ENCODE results near the gene NEURL1.

NEURL1 gene

DNA sequence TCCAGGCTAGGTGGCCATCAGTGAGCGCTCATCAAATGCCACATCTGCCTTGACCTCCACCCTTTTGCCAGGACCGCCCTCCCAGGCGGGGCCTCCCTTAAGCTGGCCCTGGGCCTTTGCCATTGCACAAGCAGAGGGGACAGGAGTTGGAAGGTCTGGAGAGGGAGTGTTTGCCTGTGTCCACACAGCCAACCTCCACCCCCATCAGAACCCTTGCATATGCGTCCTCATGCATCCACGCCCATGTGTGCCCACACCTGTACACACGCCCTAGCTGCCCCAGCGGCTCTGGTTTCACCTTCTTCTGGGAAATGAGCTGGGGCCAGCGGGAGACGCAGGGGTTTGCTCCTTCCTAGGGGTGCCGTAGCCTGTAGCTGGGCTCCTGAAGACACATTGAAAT is 64.0 kb downstream of the NEURL1 start:
- FAIRE-seq = no peak
- DNase-seq (ENCODE audit: insufficient read length, low spot score) = no peak

DNA sequence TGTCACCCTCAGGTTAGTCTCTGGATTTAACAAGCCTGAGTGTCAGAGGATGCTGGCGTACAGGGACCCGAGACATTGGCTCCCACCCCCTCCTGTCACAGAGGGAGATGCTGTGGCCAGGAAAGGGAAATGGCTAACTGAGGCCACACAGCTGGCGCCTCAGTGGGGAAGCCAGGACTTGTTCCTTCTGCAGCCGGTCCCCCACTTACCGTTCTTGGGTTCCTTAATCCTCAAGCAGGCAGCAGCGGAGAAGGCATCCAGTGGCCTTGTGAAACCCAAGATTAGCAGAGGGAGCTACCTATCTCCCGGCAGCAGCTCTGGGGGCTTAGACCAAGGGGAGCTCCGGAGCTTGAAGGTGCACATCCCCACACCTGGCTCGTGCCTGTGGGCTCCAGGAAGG is 65.4 kb downstream of the NEURL1 start:
- FAIRE-seq = no peak
- no peak for DNase-seq (ENCODE audit: insufficient read length, low spot score)

DNA sequence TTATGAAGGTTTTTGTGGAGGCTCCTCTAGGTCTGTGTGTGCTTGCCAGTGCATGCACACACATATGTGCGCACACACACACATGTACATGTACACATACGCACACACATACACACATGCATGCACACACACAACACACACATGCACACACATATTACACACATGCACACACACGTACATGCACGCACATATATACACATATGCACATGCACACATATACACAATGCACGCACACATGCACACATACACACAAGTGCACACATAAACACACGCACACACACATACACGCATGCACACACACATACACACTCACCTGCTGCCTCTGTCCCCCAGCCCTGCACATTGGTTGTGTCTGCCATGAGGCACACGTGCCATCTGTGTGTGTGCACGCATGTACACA is 66.3 kb downstream of the NEURL1 start:
- DNase-seq (ENCODE audit: insufficient read length, low spot score) (no peak), FAIRE-seq (peak; percentile 95)

DNA sequence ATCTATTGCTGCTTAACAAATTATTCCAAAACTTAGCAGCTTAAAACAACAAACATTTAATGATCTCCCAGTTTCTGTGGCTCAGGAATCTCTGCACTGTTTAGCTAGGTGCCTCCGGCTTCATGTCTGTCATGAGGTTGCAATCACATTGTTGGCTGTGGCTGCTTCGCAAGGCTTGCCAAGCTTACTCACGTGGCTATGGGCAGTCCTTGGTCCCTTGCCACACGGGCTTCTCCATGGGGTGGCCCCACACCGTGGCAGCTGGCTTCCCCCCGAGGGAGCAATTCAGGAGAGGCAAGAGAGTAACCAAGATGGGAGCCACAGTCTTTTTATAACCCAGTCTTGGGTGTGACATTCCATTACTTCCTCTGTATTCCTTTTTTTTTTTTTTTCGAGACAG is 67.4 kb downstream of the NEURL1 start:
- DNase-seq (ENCODE audit: insufficient read length, low spot score) (no peak), FAIRE-seq (no peak)

DNA sequence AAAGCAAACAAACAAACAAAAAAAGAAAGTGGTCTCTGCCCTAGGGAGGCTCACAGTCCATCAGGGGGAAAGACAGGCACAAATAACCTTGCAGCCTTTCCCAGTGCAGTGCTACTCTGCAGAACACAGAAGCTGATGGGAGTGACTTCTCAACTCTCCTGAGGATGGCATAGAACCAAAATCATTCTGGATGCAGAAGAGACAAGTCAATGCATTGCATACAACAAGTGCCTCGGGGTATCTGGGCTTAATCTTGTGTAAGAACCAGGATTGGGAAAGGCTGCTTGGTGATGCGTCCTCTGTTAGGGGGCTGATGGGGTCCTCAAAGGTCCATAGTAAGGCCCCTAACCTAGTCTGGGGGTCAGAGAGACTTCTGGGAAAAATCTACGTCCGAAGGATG is 68.9 kb downstream of the NEURL1 start:
- FAIRE-seq (no peak), DNase-seq (ENCODE audit: insufficient read length, low spot score) (no peak)

DNA sequence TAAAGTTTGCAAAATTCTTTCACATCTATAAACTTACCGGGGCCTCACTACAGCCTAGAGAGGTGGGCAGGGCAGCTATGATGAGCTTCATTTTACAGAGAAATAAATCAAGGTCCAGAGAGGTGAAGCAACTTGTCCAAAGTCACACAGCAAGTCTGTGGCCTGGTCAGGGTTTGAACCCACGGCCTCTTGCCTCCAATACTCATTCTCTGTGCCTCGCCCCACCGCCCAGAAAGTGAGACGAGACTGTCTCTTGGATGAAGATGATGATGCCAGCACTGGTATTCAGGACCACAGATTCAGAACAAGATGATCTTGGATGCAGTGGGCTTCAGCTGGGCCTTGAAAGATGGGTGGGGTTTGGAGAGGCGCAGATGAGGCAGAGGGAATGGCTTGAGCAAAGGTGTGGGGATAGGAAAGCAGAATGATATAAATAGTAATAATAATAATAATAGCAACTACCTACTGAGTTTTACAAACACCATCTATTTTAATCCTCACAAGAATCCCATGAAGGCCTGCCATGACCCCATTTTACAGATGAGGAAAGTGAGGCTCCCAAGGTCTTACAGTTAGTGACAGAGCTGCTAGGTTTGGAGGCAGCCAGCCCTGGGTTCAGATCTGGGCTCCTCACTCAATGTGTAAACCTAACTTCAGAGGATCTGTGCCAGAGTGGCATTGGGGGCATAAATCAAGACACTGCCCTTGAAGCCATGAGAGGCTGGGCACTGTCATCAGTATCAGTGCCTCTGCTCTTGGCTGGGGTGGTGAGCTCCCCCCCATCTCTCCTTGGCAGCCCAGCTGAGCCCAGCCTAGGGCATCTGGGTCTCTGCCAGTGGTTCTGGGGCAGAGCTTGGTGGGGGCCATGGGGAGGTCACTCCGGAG is 70.0 kb downstream of the NEURL1 start:
- FAIRE-seq (no peak), DNase-seq (ENCODE audit: insufficient read length, low spot score) (no peak)

DNA sequence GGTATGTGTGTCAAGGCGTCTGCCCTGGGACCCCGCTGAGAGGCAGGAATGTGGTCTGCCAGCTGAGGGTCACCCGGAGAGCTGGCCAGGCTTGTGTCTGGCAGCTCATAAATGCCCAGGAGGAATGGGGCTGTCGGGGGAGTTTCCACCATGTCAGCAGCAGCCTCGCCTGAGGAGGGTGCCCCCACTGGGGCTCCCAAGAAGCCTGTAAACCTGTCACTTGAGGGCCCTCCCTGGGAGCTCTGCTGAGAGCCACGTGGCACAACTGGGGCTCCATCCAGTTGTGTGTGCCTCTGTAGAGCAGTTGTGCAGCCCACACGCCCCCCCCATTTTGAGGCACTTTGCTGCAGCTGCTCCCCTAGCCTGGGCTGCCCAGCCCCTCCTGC is 70.6 kb downstream of the NEURL1 start:
- DNase-seq (ENCODE audit: insufficient read length, low spot score) (peak; percentile 40), FAIRE-seq (no peak)

DNA sequence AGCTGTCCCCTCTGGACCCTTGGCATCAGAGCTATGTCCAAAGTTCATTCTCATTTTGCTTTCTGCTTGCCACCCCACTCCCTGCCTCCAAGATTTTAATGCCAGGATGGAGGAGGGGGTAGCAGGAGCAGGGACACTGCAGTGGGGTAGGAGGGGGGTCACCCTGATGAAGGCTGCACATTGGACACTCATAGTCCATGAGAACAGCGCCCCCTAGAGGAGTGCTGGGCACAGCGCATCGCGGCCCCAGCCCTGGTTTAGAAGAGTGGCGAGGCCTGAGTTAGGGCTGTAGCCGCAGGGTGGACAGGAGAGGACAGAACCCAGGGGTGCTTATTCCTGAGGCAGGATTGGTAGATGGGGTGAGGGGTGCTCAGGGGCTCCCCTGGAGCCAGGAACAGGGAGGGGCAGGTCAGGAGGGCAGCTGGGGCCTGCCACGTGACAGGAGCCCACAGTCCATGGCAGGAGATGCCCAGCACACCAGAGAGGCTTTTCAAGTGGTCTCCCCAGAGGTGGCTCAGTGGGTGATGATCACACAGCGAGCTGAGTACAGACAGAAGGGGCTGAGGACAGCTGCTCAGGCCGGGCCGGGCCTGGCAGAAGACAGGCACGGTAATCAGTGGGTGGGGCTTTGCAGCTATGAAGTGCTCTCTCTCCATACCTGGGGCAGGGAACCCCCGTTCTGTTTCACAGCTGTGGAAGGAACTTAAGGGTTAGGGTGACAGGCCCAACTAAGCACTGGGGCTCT is 71.4 kb downstream of the NEURL1 start:
- no peak for FAIRE-seq
- peak; percentile 36 for DNase-seq (ENCODE audit: insufficient read length, low spot score)

DNA sequence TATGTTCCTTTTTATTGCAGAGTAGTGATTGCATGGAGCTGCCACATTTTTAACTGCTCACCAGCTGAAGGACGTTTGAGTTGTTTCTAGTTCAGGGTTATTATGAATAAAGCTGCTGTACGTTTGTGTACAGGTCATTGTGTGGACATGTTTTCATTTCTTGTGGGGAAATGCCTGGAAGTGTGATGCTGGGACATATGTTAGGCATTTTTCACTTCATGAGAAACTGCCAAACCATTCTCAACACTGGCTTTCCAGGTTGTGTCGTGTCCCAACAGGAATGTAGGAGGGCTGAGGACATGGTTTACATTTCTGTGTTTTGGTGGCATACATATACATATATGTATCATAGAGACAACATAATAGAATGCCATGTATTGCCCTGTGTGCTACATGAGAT is 73.0 kb downstream of the NEURL1 start:
- FAIRE-seq (no peak), DNase-seq (ENCODE audit: insufficient read length, low spot score) (no peak)

DNA sequence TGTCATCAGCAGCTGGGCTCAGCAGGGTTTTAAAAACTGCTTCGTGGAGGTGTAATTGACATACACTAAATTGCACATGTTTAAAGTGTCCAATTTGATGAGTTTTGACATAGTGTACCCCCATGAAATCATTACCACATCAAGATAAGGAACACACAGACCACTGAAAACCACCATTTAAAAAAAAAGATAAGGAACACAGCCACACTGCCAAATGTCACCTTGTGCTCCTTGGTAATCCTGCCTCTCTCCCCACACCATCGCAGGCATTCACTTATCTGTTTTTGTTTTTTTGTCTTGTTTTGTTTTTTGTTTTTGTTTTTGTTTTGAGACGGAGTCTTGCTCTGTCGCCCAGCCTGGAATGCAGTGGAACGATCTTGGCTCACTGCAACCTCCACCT is 75.0 kb downstream of the NEURL1 start:
- no peak for DNase-seq (ENCODE audit: insufficient read length, low spot score)
- FAIRE-seq = no peak

DNA sequence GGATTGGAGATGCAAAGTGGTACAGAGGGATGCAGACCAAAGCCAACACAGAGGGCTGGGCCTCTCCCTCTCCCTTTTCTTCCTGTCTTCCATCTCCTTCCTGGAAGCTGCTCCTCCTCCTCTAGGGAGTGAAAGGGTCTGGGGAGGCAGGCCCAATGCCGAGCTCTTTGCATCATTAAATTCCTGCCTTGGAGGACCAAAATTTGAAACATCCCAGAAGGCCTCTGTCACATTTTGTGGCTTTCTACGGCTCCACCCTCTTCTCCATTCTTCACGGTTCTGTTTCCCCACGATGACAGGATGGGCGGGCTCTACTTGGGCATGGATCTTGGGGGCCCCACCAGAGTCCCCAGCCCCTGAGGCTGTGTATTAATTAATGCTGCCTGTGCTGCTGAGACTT is 76.4 kb downstream of the NEURL1 start:
- no peak for FAIRE-seq
- DNase-seq (ENCODE audit: insufficient read length, low spot score) = no peak

DNA sequence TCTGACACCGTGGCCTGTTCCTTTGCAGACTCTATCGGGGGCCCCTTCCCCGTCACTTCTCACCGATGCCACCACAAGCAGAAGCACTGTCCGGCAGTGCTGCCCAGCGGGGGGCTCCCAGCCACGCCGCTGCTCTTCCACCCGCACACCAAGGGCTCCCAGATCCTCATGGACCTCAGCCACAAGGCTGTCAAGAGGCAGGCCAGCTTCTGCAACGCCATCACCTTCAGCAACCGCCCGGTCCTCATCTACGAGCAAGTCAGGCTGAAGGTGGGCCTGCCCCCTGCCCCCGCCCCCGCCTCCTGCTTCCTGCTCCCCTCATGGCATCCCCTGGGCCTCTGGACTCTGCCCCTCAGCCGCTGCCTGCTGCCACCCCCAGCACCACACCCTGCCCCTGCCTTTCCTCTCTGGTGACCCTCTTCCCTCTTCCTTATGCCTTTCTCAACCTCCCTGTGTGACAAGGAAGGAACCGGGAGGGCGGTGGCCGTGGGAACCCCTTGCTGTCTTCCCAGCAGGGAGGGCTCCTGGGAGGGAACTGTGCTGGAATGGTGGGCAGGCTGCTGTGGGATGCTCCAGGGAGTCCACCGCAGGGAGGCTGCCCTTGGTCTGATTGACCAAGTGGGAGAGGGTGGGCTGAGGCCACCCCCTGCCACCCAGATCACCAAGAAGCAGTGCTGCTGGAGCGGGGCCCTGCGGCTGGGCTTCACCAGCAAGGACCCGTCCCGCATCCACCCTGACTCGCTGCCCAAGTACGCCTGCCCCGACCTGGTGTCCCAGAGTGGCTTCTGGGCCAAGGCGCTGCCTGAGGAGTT is 77.5 kb downstream of the NEURL1 start:
- FAIRE-seq (no peak), DNase-seq (ENCODE audit: insufficient read length, low spot score) (no peak)

DNA sequence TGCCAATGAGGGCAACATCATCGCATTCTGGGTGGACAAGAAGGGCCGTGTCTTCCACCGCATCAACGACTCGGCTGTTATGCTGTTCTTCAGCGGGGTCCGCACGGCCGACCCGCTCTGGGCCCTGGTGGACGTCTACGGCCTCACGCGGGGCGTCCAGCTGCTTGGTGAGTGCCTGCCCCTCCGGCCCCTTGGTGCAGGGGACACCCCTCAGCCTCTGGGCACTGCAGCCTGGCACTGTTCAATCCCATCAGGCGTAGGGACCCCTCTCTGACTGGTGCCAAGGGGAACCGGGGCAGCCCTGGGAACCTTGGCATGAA is 78.1 kb downstream of the NEURL1 start:
- FAIRE-seq (no peak), DNase-seq (ENCODE audit: insufficient read length, low spot score) (no peak)

DNA sequence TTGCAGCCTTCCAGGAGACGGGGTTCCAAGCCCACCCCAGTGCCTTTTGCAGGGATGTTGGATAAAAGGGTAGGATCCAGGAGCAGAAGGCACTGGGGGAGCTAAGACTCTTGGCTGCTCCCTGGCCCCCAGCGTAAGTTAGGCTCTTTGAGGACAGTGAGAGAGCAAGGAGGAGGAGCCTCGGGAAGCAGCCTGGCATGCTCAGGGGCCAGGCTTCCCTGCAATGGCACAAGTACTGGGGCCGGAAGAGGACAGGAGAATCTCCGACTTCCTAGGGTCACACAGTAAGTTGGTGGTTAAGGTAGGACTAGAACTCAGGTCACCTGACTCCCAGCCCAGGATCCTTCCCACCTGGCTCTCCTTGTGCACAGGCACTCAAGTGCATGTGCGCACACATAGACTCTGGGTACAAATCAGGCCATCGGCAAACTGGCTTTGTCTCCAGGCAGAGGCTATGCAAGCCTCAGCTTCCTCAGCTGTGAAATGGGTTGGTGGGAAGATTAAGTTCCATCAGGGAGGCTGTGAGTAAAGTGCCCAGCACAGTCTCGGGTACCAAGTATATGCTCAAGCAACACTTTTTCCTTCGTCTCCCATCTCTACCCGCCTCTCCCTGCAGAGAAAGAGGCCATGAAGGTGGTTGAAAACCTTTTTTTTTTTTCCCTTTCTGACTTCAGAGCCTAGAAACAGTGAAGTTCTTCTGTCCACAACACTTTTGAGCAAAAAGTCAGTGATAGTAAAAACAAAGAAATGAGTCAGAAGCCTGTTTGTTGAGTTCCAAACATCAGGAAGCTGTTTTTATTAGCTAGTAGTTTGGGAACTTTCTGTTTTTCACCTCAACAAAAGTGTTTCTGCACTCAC is 79.1 kb downstream of the NEURL1 start:
- DNase-seq (ENCODE audit: insufficient read length, low spot score) (no peak), FAIRE-seq (no peak)

DNA sequence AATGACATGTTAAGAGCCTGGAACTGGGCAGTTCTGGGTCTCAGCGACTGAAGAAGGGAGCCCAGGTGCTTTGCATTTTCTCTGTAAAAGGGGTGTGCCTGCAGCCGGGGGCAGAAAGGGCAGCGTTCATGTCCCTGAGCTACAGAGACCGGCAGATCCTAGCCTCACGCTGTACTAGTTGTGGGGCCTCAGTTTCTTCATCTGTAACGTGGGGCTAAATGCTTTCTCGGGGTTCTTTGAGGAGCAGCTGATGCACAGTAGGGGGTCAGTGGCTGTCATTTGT is 79.6 kb downstream of the NEURL1 start:
- FAIRE-seq (no peak), DNase-seq (ENCODE audit: insufficient read length, low spot score) (no peak)

DNA sequence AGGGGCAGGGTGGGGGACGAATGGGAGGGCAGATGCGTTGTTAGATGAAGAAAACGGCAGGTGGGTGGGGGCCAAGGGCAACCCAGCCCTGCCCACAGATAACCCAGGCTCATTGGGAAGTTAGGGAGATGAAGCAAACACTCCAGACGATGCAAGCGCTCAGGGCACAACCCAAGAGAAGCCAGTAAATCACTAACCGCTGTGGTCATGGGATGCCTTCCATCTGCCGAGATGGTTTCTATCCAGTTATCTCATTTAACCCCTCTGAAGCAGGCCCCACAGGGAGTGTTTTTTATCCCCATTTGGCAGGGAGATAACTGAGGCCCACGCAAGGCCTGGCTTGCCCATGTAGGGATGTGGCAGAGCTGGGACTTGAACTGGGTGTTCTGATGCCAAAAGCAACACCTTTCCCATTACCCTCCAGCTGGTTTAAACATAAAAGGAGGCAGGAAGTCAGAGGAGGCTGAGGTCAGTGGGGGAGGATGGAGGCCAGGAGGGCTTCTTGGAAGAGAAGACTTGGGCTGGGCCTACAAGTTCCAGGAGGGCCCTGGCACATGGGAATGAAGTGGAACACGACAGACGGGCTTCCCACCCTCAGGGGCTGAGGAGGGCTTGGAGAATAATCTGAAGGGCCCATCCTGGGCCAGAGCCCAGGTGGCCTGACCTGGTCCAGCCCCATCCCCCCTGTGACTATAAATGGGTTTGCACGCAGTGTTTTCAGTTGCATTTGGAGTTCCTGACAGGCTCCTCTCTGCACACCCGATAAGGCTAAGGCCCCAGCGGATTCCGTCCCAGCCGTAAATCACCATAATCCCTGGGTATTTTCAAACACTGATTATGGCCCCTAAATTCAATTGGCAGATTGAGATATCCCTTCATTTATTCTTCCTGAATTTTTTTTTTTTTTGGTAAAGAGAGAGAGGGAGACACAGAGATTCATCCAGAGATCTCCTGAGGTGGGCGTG is 80.9 kb downstream of the NEURL1 start:
- DNase-seq (ENCODE audit: insufficient read length, low spot score) (no peak), FAIRE-seq (no peak)

DNA sequence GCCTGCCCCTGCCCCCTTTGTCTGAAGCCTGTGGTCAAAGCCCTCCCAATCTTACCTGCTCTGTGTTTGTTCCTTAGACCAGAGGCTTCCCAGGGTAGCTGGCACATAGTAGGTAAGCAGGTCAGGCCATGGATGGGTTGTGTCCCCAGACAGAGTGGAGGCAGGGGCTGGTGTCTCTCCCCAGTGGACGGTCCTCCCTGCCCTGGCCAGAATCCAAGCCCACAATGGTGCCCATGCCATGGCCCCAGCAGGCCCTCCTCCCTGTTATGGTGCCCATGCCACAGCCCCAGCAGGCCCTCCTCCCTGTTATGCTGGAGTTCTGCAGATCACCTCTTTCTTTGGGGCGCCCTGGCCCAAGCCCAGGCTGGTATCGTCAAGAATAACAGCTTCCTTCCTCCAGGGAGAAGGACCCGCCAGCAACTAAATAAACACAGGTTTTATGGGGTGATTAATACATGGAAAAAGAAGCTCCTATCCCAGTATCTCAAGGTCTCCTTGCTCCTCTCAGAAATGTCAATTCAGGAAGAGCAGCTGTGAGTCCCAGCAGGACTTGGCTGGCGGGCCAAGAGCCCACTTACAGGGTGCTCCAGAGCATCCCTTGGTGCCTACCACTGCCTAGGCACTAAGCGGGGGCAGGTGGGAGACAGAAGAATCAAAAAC is 82.0 kb downstream of the NEURL1 start:
- no peak for FAIRE-seq

DNA sequence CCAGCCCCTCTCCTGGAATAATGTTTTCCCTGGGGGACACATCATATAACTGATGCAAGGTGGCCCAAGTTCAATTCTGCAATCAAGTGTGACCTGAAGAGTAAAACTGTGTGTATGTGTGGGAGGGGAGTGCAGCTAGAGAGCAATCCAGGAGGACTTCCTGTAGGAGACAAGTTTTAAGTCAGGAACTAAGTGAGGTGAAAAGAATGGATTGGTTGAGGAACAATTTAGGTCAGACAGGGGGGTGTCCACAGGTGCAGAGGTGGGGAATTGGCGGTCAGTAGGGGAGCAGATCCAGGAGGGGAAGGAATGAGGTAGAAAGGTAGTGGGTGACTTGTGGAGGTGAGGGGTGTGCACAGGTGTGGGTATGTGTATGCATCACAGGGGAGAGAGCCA is 82.6 kb downstream of the NEURL1 start:
- no peak for FAIRE-seq

More for the DNA sequence above, 82.0 kb downstream of the NEURL1 start:
- DNase-seq (ENCODE audit: insufficient read length, low spot score) = no peak

DNA sequence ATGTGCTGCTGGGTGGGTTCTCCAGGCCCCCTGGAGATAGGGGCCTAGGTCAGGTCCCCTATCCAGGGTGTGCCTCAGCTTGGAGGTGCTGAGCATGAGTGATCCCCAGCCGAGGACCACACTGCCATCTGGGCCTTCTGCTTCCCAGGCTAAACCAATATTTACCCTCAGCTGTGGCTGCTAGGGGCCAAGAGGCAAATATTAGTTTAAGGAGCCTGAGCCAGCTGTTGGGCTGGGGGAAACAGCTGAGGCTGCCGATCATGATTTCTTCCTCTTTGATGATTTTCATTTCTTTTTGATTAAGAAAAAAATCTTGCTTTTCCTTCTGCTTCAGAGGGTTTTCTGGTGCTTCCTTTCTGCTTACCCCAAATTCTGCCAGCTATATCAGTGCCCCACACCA is 83.4 kb downstream of the NEURL1 start:
- no peak for DNase-seq (ENCODE audit: insufficient read length, low spot score)
- no peak for FAIRE-seq

More for the DNA sequence above, 82.6 kb downstream of the NEURL1 start:
- no peak for DNase-seq (ENCODE audit: insufficient read length, low spot score)
